Activated naive CD4-positive, alpha-beta T cell treated with anti-CD3 and anti-CD28 coated beads, Interleukin-2, amount 50 U/mL, for 16 hours (primary cell): ENCODE measurements around the gene PAWR.

ENCODE experiments used
- DNase-seq: peaks from one replicate; pipeline ENCODE4 v3.0.0-alpha.2; 2020

The PAWR gene

GRCh38 chr12:79690638-79691510 is at the start of gene PAWR:
Gene PAWR (minus strand): TSS chr12:79690964. CDS start chr12:79690244, 720 bp downstream.
- DNase-seq: peak; percentile 21

GRCh38 chr12:79737875-79738718 is 47.3 kb upstream of the PAWR start:
- DNase-seq: no peak

GRCh38 chr12:79732638-79733037 is 41.9 kb upstream of the PAWR start:
- no peak for DNase-seq

- DNase-seq: no peak
Observed at GRCh38 chr12:79725987-79726386, 35.2 kb upstream of the PAWR start.

- DNase-seq: no peak
Observed at GRCh38 chr12:79717006-79717405, 26.2 kb upstream of the PAWR start.

GRCh38 chr12:79715308-79715707 is 24.5 kb upstream of the PAWR start:
- no peak for DNase-seq

GRCh38 chr12:79710707-79711483 is 20.1 kb upstream of the PAWR start:
- peak; percentile 12 for DNase-seq

GRCh38 chr12:79707830-79708229 is 17.1 kb upstream of the PAWR start:
- DNase-seq: no peak

- DNase-seq: no peak
Observed at GRCh38 chr12:79706676-79707075, 15.9 kb upstream of the PAWR start.

- DNase-seq: no peak
Observed at GRCh38 chr12:79706156-79706555, 15.4 kb upstream of the PAWR start.

- DNase-seq: no peak
Observed at GRCh38 chr12:79698966-79699365, 8.2 kb upstream of the PAWR start.

- DNase-seq: no peak
Observed at GRCh38 chr12:79696416-79696815, 5.7 kb upstream of the PAWR start.

- DNase-seq: no peak
Observed at GRCh38 chr12:79692860-79693577, 2.3 kb upstream of the PAWR start.

GRCh38 chr12:79691511-79692248 is 916 bp upstream of the PAWR start:
- no peak for DNase-seq

GRCh38 chr12:79690142-79690637 is 574 bp downstream of the PAWR start:
- DNase-seq: no peak

- DNase-seq: peak; percentile 12
Observed at GRCh38 chr12:79689477-79690141, 1.2 kb downstream of the PAWR start.

GRCh38 chr12:79689061-79689476 is 1.7 kb downstream of the PAWR start:
- DNase-seq: no peak

- DNase-seq: no peak
Observed at GRCh38 chr12:79688376-79689060, 2.2 kb downstream of the PAWR start.

GRCh38 chr12:79687711-79688260 is 3.0 kb downstream of the PAWR start:
- no peak for DNase-seq

GRCh38 chr12:79686171-79686570 is 4.6 kb downstream of the PAWR start:
- no peak for DNase-seq
